ENCODE results near the gene NAP1L5.

Gene NAP1L5

DNA sequence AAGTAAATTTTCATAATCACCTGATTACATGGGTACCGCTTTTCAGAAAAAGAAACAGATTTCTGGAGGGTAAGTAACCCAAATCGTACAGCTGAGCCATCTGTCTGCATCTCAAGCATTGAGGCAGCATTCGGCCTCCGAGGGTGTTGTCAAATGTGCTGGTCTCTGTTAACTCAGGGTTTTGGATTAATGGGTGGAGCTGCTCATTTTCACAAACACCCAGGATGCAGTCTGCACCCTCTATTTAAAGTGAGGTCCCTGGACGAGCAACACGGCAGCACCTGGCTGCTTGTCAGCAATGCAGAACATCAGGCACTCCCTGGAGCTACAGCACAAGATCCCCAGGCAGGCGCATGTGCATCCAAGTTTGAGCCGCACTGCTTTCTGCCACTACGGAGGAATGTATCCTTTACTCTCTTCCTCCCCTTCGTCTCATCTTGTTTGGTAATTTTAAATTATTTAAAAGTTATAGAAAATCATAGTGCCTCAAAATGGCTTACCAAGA lies 24.7 kb upstream of the NAP1L5 start:
- no peak for DNase-seq (ENCODE audit: low spot score)

DNA sequence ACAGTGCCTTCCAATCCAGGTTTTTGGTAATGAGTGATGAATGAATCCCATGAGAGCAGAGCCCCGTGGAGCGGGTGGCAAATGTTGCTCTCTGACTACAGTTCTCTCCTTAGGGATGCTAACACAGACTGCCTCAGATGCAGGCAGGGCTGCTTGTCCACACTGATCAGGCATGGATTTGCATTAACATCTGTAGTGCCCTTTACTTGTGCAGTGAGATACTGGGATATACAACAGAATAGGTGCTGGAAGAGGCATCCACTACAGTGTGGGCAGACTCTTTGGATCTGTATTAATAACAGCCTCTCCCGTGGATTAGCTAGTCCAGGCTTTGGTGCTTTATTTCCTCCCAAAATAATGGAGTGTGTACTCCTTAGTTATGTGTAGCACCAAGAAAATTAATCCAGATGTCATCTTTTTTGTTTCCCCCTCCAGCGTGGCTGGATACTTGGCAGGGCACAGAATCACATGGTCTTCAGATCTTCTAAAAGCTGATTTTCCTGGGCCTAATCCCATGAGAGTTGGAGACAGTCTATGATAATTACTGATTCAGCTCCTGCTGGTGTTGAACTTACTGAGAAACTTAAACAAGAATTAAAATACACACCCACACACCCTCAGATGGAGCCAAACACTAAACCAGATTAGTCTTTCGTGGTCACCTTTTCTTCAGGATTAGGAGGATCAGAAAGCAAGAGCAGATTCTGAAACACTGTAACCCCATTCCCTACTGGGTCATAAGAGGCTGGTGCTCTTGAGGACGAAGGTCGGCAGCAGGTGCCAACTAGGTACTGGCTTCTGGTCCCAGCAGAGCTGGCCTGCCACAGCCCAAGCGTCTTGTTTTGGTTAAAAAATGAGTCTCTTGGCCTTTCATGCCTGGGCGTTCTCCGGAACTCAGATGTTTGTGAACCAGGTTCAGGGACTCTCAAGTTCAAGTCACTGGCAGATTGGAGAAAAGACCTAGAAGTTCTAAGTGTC lies 23.1 kb upstream of the NAP1L5 start:
- DNase-seq (ENCODE audit: low spot score): no peak

DNA sequence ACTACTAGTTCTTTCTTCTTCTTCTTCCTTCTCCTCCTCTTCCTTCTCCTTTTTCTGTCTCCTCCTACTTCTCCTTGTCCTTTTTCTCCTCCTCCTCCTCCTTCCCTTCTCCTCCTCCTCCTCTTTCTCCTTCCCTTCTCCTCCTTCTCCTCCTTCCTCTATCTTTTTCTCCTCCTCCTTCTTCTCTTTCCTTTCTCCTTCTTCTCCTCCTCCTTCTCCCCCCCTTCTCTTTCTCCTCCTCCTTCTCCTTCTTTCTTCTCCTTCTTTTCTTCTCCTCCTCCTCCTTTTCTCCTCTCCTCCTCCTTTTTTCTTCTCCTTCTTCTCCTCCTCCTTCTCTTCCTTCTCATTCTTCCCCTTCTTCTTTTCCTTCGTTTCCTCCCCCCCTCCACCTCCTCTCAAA lies 21.8 kb upstream of the NAP1L5 start:
- DNase-seq (ENCODE audit: low spot score): no peak

DNA sequence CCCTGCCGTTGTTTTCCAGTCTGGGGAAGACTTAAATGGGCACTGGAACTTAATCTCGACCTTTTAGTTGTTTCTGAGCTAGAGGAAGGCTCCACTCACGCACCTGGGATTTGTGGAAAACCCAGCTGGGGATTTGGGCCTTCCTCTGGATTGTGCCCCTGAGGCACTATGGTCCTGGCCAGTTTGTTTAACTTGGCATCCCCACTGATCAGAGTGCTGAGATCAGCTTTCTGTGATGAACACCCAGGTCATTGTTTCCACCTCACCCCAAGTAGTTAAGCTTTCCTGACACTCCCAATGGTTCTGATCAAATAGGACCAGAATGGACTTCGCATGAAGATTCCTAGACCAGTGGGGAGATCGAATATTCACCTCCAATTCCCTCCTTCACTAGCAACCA lies 20.5 kb upstream of the NAP1L5 start:
- no peak for DNase-seq (ENCODE audit: low spot score)

DNA sequence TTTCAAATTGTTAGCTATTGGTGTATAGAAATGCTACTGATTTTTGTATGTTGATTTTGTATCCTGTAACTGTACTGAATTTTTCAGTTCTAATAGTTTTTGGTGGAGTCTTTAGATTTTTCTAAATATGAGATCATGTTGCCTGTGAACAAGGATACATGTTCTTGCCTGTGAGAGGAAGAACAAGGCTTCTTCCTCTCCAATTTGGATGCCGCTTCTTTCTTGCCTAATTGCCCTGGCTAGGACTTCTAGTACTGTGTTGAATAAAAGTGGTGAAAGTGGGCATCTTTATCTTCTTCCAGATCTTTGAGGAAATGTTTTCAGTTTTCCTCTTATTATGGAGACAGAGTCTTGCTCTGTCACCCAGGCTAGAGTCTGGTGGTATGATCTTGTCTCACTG lies 16.2 kb upstream of the NAP1L5 start:
- no peak for DNase-seq (ENCODE audit: low spot score)

DNA sequence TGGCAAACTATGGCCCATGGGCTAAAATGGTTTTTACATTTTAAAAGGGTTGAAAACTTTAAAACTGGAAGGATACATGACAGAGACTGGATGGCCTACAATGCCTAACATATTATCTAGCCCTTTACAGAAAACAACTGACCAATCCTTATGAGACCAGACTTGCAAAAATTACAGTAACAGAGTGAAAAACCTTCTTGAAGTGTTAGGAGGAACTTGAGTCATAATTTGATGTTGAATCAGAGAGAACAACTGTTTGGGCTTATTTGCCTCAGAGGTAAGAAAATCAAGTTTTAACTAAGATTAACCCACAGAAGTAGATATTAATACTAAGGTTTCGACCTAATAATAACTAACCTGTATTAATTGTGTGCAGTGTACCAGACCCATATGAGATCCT lies 12.4 kb upstream of the NAP1L5 start:
- no peak for DNase-seq (ENCODE audit: low spot score)

DNA sequence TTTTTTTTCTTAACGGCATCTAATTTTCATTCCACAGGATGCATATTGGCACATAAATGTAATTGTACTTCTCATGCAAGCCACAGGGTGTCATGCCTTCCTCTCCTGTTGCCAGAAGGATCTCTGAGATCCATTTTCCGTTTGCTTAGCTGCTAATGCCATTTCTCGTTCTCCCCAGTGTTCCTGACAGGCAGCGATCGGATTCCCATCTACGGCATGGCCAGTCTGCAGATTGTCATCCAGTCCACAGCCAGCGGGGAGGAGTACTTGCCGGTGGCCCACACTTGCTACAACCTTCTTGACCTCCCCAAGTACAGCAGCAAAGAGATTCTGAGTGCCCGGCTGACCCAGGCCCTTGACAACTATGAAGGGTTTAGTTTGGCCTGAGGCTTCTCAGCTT lies 8.9 kb upstream of the NAP1L5 start:
- no peak for DNase-seq (ENCODE audit: low spot score)

DNA sequence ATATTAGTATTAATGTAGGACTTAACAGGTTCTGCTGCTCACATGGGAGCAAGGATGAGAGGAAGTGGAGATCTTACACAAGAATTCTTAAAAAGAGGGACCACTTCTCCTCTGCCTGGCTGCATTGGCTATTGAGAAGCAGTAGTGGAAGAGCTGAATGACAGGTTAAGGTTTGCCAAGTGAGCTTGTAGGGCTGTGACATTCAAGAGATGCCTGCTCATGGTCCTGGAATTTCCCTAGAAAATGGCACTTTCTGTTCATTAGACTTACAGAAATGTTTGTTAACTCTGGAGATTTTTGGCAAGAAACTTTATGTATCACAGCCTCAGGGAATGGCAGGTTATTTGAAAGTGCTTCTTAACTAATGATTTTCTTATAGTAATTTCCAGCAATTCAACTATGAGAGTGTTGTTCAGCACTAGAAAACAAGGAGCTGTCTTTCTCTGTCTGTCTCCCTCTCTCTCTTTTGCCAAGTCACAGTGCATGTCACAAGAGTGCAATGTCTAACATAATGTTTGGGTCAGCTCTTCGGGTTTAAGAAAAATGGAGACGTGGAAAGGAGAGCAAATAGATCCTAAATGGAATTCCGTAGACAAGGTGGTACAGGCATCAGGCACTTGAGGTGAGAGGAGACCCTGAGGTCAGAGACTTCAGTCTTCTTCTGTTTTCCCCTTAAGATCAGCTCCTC lies 8.3 kb upstream of the NAP1L5 start:
- DNase-seq (ENCODE audit: low spot score): no peak

DNA sequence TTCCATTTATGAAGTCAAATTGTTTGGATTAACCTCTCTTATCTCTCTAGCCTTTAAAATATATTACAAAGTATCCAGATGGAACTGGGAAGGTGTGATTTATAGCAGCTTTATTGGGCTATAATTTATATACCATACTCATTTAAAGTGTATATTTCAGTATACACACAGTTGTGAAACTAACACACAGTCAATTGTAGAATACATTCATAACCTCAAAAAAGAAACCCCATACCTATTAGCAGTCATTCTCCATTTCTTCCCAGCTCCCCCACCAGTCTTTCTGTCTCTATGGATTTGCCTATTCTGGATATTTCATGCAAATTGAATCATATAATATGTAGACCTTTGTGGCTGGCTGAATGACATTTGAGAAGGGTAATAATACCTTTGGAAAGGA lies 7.6 kb upstream of the NAP1L5 start:
- DNase-seq (ENCODE audit: low spot score): no peak

DNA sequence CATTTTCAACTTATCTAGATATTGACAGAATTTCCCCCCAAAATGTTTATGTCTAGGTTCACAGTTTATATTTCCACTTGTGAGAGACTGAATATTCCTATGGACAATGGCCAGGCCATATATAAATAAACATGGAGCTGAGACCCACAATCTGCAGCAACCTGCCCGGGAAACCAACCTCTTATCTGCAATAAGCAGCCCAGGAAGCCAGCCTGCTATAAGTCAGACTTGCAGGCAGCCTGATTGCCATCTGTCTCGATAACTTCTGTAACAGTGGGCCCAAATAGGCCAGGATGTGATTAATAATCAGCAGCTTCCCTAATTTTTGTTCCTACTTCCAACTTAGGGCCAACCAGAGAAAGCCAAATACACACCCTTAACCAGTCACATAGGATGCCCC lies 5.2 kb upstream of the NAP1L5 start:
- no peak for DNase-seq (ENCODE audit: low spot score)

DNA sequence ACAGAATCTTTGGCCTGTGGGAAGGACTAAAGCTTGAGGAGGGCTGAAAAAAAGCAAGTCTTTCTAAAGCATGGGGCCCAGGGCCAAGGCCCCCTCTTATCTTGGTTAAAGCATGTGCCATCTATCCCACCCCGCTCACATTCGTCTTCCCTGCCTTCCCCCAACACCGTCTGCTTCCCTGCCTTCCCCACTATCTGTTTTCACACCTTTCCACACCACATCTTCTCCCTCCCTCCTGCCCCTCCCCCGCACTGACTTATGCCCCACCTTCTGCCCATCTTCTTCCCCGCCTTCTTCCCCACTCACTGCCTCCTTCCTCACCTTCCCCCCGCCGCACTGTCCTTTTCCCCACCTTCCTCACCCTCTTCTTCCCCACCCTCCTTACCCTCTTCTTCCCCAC lies 890 bp upstream of the NAP1L5 start:
- no peak for DNase-seq (ENCODE audit: low spot score)

DNA sequence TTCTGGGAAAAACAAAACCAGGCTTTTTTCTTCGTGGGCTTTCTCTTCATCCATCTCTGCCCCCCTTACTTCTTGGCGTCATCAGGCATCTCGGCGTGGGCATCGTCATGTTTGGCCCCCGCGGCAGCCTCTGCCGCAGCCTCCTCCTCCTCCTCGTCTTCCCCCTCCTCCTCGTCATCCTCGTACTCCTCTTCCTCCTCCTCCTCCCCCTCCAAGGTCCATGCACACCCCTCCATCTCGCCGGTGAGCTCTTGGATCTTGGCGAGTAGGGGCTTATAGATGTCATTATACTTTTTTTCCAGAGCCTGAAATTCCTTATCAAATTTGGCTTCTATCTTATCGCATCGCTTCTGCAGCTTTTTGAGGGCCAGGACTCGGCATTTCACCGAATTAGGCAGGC lies 488 bp downstream of the NAP1L5 start:
- DNase-seq (ENCODE audit: low spot score): no peak

DNA sequence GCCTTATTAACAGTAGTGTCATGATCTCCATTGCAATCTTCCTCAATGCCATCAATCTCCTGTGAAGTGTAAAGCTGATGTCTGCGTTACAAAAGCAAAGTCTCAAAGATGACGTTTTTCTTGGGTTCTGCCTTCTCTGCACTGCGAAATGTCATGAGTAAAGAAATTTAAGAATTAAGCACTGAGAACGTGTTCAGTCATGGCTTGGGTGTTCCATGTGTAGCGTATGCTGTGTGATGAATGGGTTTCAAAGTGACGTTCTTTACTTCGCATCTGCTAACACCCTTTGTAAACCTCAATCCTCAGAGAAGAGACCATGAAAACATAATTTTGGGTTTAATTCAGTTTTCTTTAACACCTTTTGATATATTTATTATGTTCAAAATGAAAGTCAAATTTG lies 999 bp downstream of the NAP1L5 start:
- DNase-seq (ENCODE audit: low spot score): no peak

DNA sequence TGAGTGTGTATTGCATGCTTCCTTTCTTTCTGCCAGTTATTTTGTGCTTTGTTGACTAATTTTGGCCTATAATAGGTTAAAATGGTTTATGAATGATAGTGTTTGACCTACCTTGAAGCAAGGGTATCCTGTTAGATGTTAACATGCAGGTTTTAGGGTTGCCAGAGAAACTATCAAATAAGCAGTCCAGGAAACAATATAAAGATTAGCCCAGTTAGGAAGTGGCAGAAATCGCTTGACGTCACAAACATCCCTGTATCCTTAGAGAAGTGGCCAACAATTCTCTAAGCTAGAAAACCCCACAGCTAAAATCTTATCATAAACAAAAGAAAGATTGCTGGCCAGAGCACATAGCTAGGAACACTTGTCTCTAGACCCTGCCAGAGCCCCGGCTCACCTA lies 3.8 kb downstream of the NAP1L5 start:
- DNase-seq (ENCODE audit: low spot score): no peak

DNA sequence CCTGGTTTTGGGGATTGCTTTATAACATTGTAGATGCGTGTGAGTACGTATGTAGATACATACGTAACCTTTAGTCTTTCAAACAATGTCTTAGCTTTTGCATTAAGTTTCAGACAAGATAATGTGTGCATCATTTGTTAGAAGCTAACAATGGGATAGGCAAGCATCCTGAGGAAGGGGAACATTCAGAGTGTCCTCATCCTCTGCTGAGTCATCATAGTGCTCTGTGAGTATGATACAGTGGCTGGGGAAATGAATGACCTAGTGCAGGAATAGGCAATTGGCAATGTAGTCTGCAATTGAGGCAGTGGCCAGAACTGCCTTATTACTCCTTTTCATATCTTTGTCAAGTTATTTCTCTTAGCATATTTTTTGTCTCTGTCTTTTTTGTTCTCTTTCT lies 7.3 kb downstream of the NAP1L5 start:
- no peak for DNase-seq (ENCODE audit: low spot score)

DNA sequence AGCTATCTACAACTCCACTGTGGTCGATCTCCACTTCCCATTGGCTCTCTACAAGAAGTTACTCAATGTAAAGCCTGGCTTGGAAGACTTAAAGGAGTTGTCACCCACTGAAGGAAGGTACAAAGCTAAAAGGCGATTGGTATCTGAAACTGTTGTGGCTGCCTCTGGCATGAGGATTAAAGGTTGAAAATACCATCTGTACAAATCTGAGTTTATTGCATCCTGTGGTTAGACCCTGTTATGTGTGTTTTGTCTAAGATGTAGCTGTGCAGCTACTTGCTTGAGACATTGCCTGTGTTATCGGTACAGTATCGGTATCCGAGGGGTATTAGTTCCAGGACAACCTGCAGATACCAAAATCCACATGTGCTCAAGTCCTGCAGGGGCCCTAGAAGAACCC lies 16.4 kb downstream of the NAP1L5 start:
- DNase-seq (ENCODE audit: low spot score): no peak

DNA sequence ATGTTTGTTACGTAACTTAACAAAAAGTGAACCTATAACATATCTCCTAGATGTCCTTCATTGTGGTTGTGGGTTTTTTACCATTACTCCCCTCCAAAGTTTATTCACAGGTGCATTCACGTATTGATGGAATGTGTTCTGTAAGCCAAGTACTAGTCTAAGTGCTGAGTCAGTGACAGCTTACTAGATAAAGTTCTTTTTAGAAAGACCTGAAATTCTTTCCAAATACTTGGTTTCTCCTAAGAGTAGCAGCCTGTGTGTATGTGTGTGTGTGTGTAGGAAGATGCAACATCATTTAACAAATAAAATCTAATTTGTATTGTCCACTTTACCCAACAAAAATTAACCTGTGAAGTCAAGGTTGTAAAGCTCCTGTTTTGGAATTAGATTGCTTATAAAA lies 22.1 kb downstream of the NAP1L5 start:
- no peak for DNase-seq (ENCODE audit: low spot score)

DNA sequence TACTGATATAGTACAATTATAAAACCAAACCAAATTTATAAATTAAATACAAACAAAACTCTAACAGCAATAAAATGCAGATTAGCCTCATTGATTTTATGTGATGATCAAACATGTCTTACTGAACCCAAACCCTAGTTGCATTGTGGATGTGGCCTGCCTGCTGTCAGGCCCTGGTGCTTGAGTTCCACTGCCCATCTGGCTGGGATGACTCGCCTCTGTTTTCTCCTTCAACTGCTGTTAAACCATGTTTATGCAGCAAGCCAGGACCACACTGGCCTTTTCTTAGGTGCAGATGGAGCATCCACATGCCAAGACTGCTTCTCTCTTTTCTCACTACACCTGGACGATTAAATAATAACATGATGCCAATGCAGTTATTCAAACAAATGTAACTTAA lies 22.6 kb downstream of the NAP1L5 start:
- DNase-seq (ENCODE audit: low spot score): no peak

DNA sequence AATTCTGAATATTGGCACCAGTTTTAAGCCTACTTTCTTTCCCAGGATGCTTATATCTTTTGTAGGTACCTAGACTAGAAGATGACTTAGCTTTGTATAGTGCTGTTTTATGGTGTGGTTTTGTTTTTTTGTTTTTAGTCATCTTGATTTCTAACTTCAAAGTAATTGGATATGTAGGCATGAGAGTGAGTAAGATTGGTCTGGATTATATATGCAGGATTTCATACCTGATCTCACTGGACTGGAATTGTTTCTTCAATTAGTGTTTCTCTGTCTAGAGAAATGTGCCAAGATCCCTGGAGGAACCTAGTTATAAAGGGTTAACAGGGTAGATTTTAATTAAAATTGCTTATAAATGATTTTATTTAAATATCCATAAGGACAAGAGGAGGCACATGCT lies 23.1 kb downstream of the NAP1L5 start:
- no peak for DNase-seq (ENCODE audit: low spot score)

DNA sequence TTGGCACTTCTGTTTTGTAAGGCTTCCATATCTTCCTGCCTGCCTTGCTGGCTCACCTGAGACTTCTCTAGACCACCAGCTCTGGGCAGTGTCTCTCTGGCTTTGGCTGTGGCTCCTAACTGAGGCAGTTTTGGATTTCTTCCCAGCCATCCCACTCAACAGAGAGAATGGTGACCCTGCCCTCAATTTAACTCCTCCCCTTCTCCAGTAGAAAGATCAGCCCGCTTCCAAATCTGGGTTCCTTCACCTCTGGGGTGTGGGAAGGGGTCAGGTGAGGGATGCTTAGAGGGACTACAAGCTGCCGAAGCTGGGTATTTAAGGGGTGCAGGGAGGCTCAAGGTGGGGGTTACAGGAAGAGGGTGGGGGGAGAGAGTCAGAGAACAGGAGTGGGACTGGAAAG lies 23.7 kb downstream of the NAP1L5 start:
- DNase-seq (ENCODE audit: low spot score): no peak

DNA sequence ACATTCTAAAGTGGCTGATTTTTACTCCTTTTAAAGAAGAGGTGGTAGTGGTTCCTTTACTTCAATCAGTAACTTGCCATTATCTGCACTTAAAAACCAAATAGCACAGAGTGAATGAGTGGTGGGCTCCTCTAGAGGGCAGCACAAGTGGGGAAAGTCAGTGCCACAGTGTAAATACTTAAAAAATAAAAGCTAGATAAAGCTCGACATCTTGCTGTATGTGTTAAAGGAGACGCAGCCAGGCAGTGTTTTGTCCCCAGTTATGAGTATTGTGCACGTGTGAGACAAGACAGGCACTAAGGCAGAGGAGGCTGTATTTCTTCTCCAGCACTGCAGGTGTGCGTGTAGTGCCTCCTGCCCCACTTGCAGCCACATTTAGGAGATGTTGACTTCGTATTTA lies 24.6 kb downstream of the NAP1L5 start:
- no peak for DNase-seq (ENCODE audit: low spot score)

DNA sequence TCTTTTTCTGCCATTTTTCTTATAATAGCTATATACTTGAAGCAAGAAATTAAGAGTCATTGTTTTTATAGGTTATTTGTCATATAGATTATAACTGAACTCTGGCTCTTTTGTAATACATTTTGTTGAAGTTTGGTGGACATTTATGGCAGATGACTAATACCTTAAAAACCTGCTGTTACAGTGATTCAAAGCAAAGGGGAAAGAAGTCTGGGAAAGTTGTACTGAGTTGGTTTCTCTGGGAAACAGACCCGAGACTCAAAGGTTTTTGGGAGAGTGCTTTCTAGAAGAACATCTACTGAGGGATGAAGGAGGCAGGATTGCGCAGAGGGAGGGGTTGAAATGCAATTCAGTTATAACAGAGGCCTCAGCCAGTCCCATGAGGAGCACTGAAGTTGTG lies 35.9 kb downstream of the NAP1L5 start:
- DNase-seq (ENCODE audit: low spot score): no peak
